Skin epidermis (tissue), 12 donors: ENCODE data around the gene ICOSLG.
"Not testable (repeated sequence)": the region's sequence is repeated elsewhere in the genome, so short reads cannot be mapped to it uniquely, and the experiment has no call there.

Experiments used
- H3K27ac ChIP-seq, 21 experiments: fragments of 200-600 bp; sonication (generic) in 11 of 21; one replicate each; pipeline ENCODE4 v1.5.0; 2020; ENCODE audit warnings: mild to moderate bottlenecking in 3 of 21, inconsistent platforms in 2 of 21, moderate library complexity in 2 of 21
- H3K4me3 ChIP-seq, 7 experiments: fragments of 200-600 bp; sonication (generic) in 2 of 7; one replicate each; pipeline ENCODE4 v1.5.0; 2020; ENCODE audit warnings: inconsistent platforms in 2 of 7, mild to moderate bottlenecking in 2 of 7, moderate library complexity in 1 of 7

ICOSLG gene

GRCh38 chr21:44229561-44229960 is 11.2 kb downstream of the ICOSLG start:
- not testable (repeated sequence) for H3K4me3 ChIP-seq, H3K27ac ChIP-seq

- H3K27ac ChIP-seq, H3K4me3 ChIP-seq: not testable (repeated sequence)
Observed at GRCh38 chr21:44228109-44228508, 12.6 kb downstream of the ICOSLG start.

- H3K4me3 ChIP-seq, H3K27ac ChIP-seq: not testable (repeated sequence)
Observed at GRCh38 chr21:44227614-44228013, 13.1 kb downstream of the ICOSLG start.

- not testable (repeated sequence) for H3K4me3 ChIP-seq, H3K27ac ChIP-seq
Observed at GRCh38 chr21:44225605-44226004, 15.1 kb downstream of the ICOSLG start.

- H3K27ac ChIP-seq, H3K4me3 ChIP-seq: not testable (repeated sequence)
Observed at GRCh38 chr21:44223334-44223733, 17.4 kb downstream of the ICOSLG start.

DNA sequence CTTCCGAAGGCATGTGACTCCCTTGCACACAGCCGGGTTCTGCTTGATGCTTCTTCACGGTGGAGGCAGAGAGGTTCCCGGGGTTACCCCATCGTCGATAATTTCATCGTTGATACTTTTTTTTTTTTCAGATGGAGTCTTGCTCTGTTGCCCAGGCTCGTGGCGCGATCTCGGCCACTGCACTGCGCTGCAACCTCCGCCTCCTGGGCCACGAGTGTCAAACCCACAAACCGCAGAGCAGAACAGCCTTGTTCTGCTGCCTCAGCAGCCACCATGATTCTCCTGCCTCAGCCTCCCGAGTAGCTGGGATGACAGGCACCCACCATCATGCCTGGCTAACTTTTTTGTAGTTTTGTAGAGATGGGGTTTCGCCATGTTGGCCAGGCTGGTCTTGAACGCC is 20.1 kb downstream of the ICOSLG start:
- H3K27ac ChIP-seq, H3K4me3 ChIP-seq: not testable (repeated sequence)

- not testable (repeated sequence) for H3K4me3 ChIP-seq, H3K27ac ChIP-seq
Observed at GRCh38 chr21:44218461-44218860, 22.3 kb downstream of the ICOSLG start.

GRCh38 chr21:44211978-44212377 is 28.8 kb downstream of the ICOSLG start:
- not testable (repeated sequence) for H3K27ac ChIP-seq, H3K4me3 ChIP-seq

GRCh38 chr21:44211574-44211973 is 29.2 kb downstream of the ICOSLG start:
- H3K27ac ChIP-seq, H3K4me3 ChIP-seq: not testable (repeated sequence)

- peak overlapping the region in 2 of 21 experiments; percentile 58 to 69 for H3K27ac ChIP-seq
- not testable (repeated sequence) for H3K4me3 ChIP-seq
Observed at GRCh38 chr21:44207860-44208646, 32.7 kb downstream of the ICOSLG start.

DNA sequence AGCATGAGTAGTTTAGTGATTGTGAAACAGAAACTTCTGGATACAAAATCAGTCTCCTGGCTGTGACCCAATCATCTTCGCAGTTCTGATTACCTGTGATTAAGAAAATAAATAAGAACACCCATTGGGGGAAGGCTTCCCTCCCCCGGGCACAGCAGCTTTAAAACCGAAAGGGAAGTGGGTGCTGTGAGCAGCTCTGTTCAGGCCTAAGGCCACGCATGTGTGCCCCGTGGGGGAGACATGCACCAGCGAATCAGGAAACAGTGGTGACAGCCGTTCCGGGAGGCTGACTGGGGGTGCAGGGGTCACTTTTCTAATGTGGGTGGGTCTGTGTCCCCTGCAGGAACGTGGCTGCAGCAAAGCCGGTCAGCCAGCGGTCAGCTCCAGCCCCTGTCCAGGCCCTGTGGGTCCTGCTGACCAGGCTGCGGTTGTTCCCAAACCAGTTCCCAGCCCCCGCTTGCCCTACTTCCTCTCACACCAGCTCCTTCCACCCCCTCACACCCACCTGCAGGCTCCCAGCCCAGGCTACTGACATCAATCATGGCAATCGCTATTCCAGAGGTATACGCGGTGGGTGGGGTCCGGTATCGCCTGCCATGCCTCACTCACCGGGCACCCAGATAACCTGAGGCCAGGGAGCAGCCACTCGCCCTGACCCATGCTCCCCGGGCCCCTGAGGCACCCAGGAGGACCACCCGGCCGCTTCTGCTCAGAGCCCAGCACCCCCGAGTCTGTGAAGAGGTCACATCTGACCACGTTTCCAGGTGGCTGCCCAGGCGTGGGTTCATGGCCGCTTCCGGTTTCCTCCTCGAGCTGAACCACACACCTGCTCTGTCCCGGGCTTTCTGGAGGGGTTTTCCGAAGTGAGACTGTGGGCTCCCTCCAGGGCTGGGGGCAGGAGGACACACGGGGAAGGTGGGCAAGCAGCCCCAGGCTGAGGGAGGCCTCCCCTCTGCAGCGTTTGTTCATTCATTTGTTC is 33.8 kb downstream of the ICOSLG start:
- not testable (repeated sequence) for H3K4me3 ChIP-seq, H3K27ac ChIP-seq

DNA sequence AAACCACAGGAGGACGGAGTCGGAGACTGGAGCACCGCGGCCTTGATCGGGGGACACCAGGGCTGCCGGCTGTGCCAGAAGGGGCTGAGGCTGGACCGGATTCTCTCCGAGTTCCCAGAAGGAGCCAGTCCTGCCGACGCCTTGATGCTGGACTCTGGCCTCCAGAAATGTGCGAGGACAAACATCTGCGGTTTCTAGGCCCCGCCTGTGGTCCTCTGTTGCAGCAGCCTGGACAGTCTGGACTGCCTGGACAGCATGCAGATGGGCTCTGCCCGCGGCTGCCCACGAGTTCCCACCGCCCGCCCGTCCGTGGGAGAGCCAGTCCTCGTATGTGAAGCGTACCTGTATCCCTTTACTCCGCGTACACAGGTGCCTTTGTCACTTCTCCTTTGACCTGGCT is 34.6 kb downstream of the ICOSLG start:
- H3K27ac ChIP-seq, H3K4me3 ChIP-seq: not testable (repeated sequence)

DNA sequence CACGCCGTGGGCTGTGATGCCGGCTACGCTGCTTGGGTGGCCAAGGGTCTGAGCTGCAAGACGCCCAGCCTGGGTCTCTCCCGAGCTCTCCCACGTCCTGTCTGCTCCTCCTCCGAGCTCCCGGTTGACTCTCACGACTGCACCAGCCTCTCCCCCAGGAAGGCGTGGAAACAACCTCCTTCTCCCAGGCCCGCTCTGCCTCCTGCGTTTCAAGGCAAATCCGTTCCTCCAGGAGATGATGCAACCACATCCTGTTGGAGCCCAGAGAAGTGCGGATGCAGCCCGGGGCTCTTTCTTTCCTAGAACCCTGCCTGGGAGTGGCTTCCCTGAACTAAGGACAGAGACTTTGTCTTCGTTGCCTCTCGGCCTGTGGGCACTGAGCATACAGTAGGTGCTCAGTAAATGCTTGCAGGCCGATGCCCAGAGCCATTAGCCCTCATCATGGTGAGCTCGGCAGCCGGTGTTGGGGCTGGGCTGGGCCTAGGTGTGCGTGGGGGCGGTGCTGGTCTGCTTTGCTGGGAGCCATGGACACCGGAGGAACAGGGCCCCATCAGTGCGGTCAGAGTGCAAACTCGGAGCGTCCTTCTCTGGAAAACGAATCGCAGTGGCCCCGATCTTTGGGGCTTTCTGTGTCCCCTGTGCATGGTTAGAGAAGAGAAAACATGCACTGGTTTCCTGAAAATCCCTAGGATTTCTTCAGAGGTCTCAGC is 38.0 kb downstream of the ICOSLG start:
- not testable (repeated sequence) for H3K27ac ChIP-seq, H3K4me3 ChIP-seq

- not testable (repeated sequence) for H3K27ac ChIP-seq, H3K4me3 ChIP-seq
Observed at GRCh38 chr21:44199997-44200396, 40.7 kb downstream of the ICOSLG start.

- no peak overlapping the region for H3K4me3 ChIP-seq
- H3K27ac ChIP-seq, result no peak overlapping the region
Observed at GRCh38 chr21:44199448-44199847, 41.3 kb downstream of the ICOSLG start.

- not testable (repeated sequence) for H3K27ac ChIP-seq, H3K4me3 ChIP-seq
Observed at GRCh38 chr21:44197156-44197516, 43.6 kb downstream of the ICOSLG start.

GRCh38 chr21:44196212-44197155 is 44.3 kb downstream of the ICOSLG start:
- H3K4me3 ChIP-seq, H3K27ac ChIP-seq: not testable (repeated sequence)

GRCh38 chr21:44194888-44195287 is 45.9 kb downstream of the ICOSLG start:
- not testable (repeated sequence) for H3K27ac ChIP-seq, H3K4me3 ChIP-seq

DNA sequence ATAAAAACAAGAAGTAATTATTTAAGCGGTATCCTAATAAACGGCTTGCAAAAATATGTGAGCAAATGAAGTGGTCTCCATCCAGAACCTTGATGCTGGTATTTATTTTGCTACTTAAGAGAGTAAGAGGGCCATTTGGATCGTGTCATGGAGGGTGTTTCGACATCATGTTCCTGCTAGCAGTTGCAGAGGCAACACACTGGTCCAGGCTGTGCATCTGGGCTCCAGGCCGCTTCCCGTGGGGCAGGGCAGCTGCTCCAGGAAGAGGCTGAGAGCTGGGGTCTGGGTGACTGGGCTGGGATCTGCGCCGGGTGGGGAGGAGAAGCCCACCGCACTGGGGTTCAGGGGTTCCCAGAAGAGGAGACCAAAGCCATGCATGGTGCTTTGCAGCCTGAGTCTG is 46.3 kb downstream of the ICOSLG start:
- H3K4me3 ChIP-seq, H3K27ac ChIP-seq: not testable (repeated sequence)
